Left ventricle myocardium inferior (tissue), 1 donor: ENCODE measurements around the gene AP2A2. TPM values are rescaled to one million over a fixed set of nuclear protein-coding genes. Genes with fewer than 3 reads are reported as not detected.

Experiments
- DNase-seq: peaks from one replicate; pipeline ENCODE4 v3.0.0-alpha.2; 2020
- H3K27ac ChIP-seq: fragments of 200-600 bp; replicated peaks from 2 replicates; pipeline ENCODE4 v1.8.0; 2021
- H3K27me3 ChIP-seq: fragments of 200-600 bp; 2 replicates; pipeline ENCODE4 v1.8.0; 2021; ENCODE audit warnings: low read depth
- H3K36me3 ChIP-seq: fragments of 200-600 bp; 2 replicates; pipeline ENCODE4 v1.8.0; 2021
- H3K4me1 ChIP-seq: fragments of 200-600 bp; 2 replicates; pipeline ENCODE4 v1.8.0; 2021
- H3K4me3 ChIP-seq: fragments of 200-600 bp; 2 replicates; pipeline ENCODE4 v1.8.0; 2021; ENCODE audit warnings: mild to moderate bottlenecking, moderate library complexity
- H3K9me3 ChIP-seq: fragments of 200-600 bp; replicated peaks from 2 replicates; pipeline ENCODE4 v1.8.0; 2021
- intact Hi-C: fragments of 100-400 bp; cut with micrococcal nuclease; formaldehyde crosslinking; loops from one replicate; pipeline ENCODE4 v1.11.0; 2022
- total RNA-seq: library from RNA; stranded (reverse); fragmentation: NEBNext Ultra II Directional; extraction: Animal tissue kit (Norgen Biotek cat#: 25700); gene quantifications from one replicate; pipeline ENCODE4 v1.2.1, GENCODE V29; 2021
- TF ChIP-seq, protein P1 (sequence below): fragments of 200-600 bp; IDR thresholded peaks from 2 replicates; pipeline ENCODE4 v1.8.0; 2021; ENCODE audit warnings: antibody characterized with exemption, mild to moderate bottlenecking, borderline replicate concordance
- donor health status: DM: no; HTN: yes; CAD: no; lungs with severe emphysema.

The AP2A2 gene
- total RNA-seq, 1 donor from 2014 or later: 41.4 TPM

DNA sequence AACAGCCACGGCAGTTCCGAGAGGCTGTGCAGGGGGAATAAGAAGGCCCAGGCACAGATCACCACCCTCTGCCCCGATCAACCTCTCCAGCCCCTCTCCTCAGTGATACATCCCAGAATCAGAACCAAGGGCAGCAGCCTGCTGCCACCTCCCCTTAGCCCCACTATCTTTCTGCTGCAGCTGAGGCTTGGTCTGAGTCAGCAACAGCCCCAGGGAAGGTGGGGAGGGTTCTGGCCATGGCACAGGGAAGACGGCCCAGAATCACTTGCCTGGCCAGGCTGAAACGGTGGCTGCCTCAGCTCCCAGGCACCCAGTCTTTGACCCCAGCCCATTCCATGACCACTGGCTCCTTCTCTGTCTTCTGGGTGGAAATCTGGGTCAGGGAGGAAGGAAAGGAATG, 17.4 kb upstream of the AP2A2 start:
- TF ChIP-seq, protein P1, sequence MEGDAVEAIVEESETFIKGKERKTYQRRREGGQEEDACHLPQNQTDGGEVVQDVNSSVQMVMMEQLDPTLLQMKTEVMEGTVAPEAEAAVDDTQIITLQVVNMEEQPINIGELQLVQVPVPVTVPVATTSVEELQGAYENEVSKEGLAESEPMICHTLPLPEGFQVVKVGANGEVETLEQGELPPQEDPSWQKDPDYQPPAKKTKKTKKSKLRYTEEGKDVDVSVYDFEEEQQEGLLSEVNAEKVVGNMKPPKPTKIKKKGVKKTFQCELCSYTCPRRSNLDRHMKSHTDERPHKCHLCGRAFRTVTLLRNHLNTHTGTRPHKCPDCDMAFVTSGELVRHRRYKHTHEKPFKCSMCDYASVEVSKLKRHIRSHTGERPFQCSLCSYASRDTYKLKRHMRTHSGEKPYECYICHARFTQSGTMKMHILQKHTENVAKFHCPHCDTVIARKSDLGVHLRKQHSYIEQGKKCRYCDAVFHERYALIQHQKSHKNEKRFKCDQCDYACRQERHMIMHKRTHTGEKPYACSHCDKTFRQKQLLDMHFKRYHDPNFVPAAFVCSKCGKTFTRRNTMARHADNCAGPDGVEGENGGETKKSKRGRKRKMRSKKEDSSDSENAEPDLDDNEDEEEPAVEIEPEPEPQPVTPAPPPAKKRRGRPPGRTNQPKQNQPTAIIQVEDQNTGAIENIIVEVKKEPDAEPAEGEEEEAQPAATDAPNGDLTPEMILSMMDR: no peak
- H3K4me3 ChIP-seq: no peak overlapping the region
- no peak overlapping the region for H3K27ac ChIP-seq
- DNase-seq: no peak
- intact Hi-C loops: no loop called here
- peaks cover 26% of the 10 kb centered on the region for H3K4me1 ChIP-seq
- H3K27me3 ChIP-seq: no peaks in the 10 kb centered on the region
- peaks cover 23% of the 10 kb centered on the region for H3K36me3 ChIP-seq
- H3K9me3 ChIP-seq: no peaks in the 10 kb centered on the region

DNA sequence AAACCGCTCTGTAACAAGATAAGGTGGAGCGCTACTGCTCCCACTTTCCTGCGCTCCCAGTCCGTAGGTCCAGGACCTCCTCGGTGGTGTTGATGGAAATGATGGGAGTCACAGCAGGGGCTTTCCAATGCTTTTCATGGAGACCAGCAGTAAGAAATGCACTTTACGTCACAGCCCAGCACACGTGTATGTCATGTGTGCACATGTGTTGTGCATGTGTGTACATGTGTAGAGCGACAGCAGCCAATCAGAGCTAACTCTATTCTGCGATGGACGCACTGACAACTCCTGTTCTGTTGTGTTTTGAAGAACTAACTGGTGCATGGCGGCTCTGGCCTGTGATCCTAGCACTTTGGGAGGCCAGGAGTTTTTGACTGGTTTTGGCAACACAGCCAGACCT, 16.3 kb upstream of the AP2A2 start:
- no peak overlapping the region for H3K27ac ChIP-seq
- H3K4me1 ChIP-seq: peaks cover 26% of the 10 kb centered on the region
- no peaks in the 10 kb centered on the region for H3K9me3 ChIP-seq
- intact Hi-C loops: no loop called here
- H3K27me3 ChIP-seq: no peaks in the 10 kb centered on the region
- H3K4me3 ChIP-seq: peak overlapping the region; percentile 96
- TF ChIP-seq, protein P1: no peak
- peaks cover 12% of the 10 kb centered on the region for H3K36me3 ChIP-seq
- no peak for DNase-seq

DNA sequence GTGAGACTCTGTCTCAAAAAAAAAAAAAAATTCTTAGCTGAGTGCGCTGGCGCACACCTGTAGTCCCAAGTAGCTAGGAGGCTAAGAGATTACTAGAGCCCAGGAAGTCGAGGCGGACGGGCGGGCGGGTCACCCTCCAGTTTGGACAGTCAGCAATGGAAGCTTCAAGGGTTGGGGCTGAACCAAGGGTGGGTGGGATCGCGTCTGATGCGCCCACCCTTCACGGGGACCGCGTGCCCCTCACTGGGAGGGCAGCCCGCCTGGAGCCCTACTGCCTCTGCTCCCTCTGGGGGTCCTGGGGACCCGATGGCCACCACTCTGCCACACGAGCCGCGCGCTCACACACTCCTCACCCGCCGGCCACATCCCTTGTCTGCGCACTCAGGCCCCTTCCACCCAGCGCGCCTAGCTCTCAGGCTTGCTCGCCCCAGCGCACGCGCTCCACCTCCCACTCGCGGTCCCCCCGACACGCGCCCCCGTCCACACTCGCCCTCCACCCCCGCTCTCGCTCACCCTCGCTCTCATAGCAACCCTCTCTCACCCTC, 15.6 kb upstream of the AP2A2 start:
- DNase-seq: no peak
- H3K27me3 ChIP-seq: no peaks in the 10 kb centered on the region
- peak overlapping the region; percentile 98 for H3K27ac ChIP-seq
- H3K9me3 ChIP-seq: no peaks in the 10 kb centered on the region
- TF ChIP-seq, protein P1: no peak
- peak overlapping the region; percentile 96 for H3K4me3 ChIP-seq
- H3K36me3 ChIP-seq: peaks cover 8% of the 10 kb centered on the region
- intact Hi-C loops: no loop called here
- H3K4me1 ChIP-seq: peaks cover 26% of the 10 kb centered on the region

DNA sequence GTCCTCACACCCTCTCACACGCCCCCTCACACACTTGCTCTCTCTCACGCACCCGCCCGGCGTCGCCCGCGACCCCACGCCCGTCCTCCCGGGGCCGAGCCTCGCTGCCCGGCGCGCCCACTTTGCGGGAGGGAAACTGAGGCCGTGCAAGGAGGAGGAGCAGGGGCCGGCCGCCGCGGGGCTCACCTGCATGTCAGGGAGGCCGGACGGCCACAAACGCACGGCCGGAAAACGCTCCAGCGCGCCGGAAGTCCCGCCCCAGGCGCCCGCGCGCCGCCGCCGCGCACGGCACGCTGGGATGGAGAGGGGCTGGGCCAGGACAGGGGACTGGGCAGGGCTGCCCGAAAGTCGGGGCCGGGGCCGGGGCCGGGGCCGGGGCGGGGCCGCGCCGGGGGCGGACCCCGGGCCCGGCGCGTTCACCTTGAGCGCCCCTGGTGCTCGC, 15.1 kb upstream of the AP2A2 start, which contains the start of gene CHID1:
TSS of gene CHID1 (minus strand) at position 222 of the 442 bp plus-strand sequence. CDS start 5,994 bp downstream, outside the sequence.
- TF ChIP-seq, protein P1: no peak
- peak; percentile 88 for DNase-seq
- Histone ChIP-seq H3K36me3 (peaks cover 8% of the 10 kb centered on the region), H3K4me1 (peaks cover 26% of the 10 kb centered on the region), H3K4me3 (peak within 1 kb of the TSS; percentile 96), H3K27ac (peak within 1 kb of the TSS; percentile 98), H3K27me3 (no peaks in the 10 kb centered on the region), H3K9me3 (no peaks in the 10 kb centered on the region)
- intact Hi-C loops: no loop called here

DNA sequence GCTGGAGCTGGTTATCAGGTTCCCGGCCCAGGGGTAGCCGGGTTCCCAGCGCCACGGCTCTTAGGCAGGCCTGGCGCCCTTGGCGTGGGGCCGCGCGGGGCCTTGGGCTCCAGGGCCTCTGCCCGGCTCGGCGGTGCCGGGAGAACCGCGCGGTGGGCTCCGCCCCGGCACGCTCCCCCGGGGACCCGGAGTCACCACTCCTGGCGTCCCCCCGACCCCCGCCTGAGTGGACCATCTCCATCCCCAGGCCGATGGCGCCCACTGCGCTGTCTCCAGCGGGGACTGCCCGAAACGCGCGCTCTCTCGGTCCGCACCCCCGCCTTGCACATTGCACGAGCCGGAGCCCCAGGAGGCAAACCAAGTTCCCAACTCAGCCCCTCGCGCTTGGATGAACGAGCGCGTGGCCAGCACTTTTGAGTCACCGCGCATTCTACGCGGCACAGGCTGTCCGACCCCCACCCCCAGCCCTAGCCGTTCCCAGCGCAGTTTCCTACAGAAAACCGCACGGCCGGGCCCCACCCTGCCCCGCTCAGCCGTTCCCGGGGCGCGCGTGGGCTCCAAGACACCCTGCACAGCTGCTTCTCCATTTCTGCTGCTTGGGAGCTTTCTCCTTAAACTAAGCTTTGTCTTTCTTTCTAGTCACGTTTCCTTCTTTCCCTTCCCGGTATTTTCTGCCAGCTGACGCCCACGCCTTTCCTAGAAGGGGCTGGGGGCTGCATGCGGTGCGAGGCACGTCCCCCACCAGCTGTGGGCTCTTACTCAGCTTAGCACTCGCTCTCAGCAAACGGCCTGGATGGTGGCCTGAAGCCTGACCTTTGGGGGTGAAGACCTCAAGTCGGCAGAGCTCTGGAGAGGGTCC, 14.4 kb upstream of the AP2A2 start:
- DNase-seq: peak; percentile 50
- H3K4me3 ChIP-seq: peak overlapping the region; percentile 96

More for the DNA sequence above, 14.4 kb upstream of the AP2A2 start:
- Histone ChIP-seq H3K36me3 (peaks cover 7% of the 10 kb centered on the region), H3K9me3 (no peaks in the 10 kb centered on the region), H3K27me3 (no peaks in the 10 kb centered on the region), H3K4me1 (peaks cover 26% of the 10 kb centered on the region), H3K27ac (peak overlapping the region; percentile 98)
- intact Hi-C loops: no loop called here
- TF ChIP-seq, protein P1: no peak
